ENCODE results near the gene IMPDH1.

GRCh38 chr7:128424686-128425275, 15.0 kb upstream of the IMPDH1 start:
- TF ChIP-seq CTCF (IDR thresholded peaks at IDR 0.05) (no peak), POLR2A (IDR thresholded peaks at IDR 0.05) (no peak)

Data from testis (tissue), 2 donors.